IMR-90 (cell line): Measurements from ENCODE around the gene BRIP1. TPM values are rescaled to one million over a fixed set of nuclear protein-coding genes. Genes with fewer than 3 reads are reported as not detected.

Source experiments
- ATAC-seq: fragments of 200-7000 bp; cut with Tn5 transposase; 2 replicates; pipeline ENCODE4 v1.9.1; 2020; ENCODE audit warnings: low read depth, mild to moderate bottlenecking, moderate library complexity
- BruUV-seq: library from RNA; stranded (reverse); fragments of 400-500 nt; replicated peaks from 2 replicates; lab custom pipeline; 2021; lab: Mats Ljungman, UMichigan
- CTCF ChIA-PET: fragments of 300-600 bp; formaldehyde crosslinking; extraction: SDS; loops from one replicate; lab custom pipeline; 2021; ENCODE audit warnings: antibody characterized with exemption; lab: Yijun Ruan, JAX
- POLR2A ChIA-PET: fragments of 300-600 bp; sonication (Branson Sonifier 250); formaldehyde crosslinking; loops from one replicate; lab custom pipeline; 2022; ENCODE audit warnings: antibody characterized with exemption; ENCODE audit not compliant: unreplicated experiment; lab: Charles Lee
- DNase-seq: peaks from one replicate; pipeline ENCODE4 v3.0.0; 2013
- H2AFZ ChIP-seq: replicated peaks from 2 replicates; pipeline ENCODE3; 2013; ENCODE audit warnings: low read length, mild to moderate bottlenecking; ENCODE audit not compliant: poor library complexity
- H2AK5ac ChIP-seq: 2 replicates; pipeline ENCODE4 v1.6.1; 2013; ENCODE audit warnings: low read depth, low read length, inconsistent platforms
- H2AK9ac ChIP-seq: replicated peaks from 2 replicates; pipeline ENCODE3; 2013; ENCODE audit warnings: mild to moderate bottlenecking, low read depth, low read length, moderate library complexity; ENCODE audit not compliant: poor library complexity
- H2BK120ac ChIP-seq: 2 replicates; pipeline ENCODE4 v1.6.1; 2013; ENCODE audit warnings: low read depth, low read length, inconsistent platforms
- H2BK15ac ChIP-seq: 3 replicates; pipeline ENCODE4 v1.6.1; 2013; ENCODE audit warnings: low read depth, low read length, inconsistent platforms
- H2BK20ac ChIP-seq: 2 replicates; pipeline ENCODE4 v1.6.1; 2013; ENCODE audit warnings: low read depth, mild to moderate bottlenecking, inconsistent platforms, low read length, moderate library complexity
- H2BK5ac ChIP-seq: 2 replicates; pipeline ENCODE4 v1.6.1; 2013; ENCODE audit warnings: mild to moderate bottlenecking, low read depth, low read length, inconsistent platforms; ENCODE audit not compliant: poor library complexity, severe bottlenecking
- H3K14ac ChIP-seq: replicated peaks from 2 replicates; pipeline ENCODE4 v1.6.1; 2013; ENCODE audit warnings: low read depth, low read length, inconsistent platforms
- H3K18ac ChIP-seq: 2 replicates; pipeline ENCODE4 v1.6.1; 2013; ENCODE audit warnings: low read depth, low read length, control low read depth
- H3K23ac ChIP-seq: 2 replicates; pipeline ENCODE4 v1.6.1; 2013; ENCODE audit warnings: low read depth, low read length, inconsistent platforms
- H3K27ac ChIP-seq: 2 replicates; pipeline ENCODE4 v1.5.1; 2013; ENCODE audit warnings: mild to moderate bottlenecking, control low read depth, low read length; ENCODE audit not compliant: insufficient read depth
- H3K27me3 ChIP-seq: 2 replicates; pipeline ENCODE4 v1.6.1; 2013; ENCODE audit warnings: low read length; ENCODE audit not compliant: control insufficient read depth, insufficient read depth
- H3K36me3 ChIP-seq: 2 replicates; pipeline ENCODE4 v1.6.1; 2013; ENCODE audit warnings: low read length, mixed read lengths; ENCODE audit not compliant: control insufficient read depth, insufficient read depth
- H3K4ac ChIP-seq: 2 replicates; pipeline ENCODE4 v1.6.1; 2013; ENCODE audit warnings: low read depth, low read length, inconsistent platforms
- H3K4me1 ChIP-seq: 2 replicates; pipeline ENCODE4 v1.6.1; 2013; ENCODE audit warnings: low read length, mixed read lengths; ENCODE audit not compliant: control insufficient read depth, insufficient read depth
- H3K4me2 ChIP-seq: 2 replicates; pipeline ENCODE4 v1.6.1; 2013; ENCODE audit warnings: low read depth, mild to moderate bottlenecking, control low read depth, low read length, moderate library complexity
- H3K4me3 ChIP-seq: 2 replicates; pipeline ENCODE4 v1.5.1; 2013; ENCODE audit warnings: low read depth, mild to moderate bottlenecking, control low read depth, low read length, moderate library complexity; ENCODE audit not compliant: insufficient read depth
- H3K56ac ChIP-seq: 2 replicates; pipeline ENCODE4 v1.6.1; 2013; ENCODE audit warnings: low read length, inconsistent platforms; ENCODE audit not compliant: insufficient read depth; ENCODE audit errors: extremely low read depth
- H3K79me1 ChIP-seq, 2 experiments: 2 replicates each; pipeline ENCODE4 v1.6.1; 2013; ENCODE audit warnings: low read length in 2 of 2, inconsistent platforms in 1 of 2, low read depth in 1 of 2
- H3K9ac ChIP-seq: 2 replicates; pipeline ENCODE4 v1.6.1; 2013; ENCODE audit warnings: low read depth, low read length, control low read depth
- H3K9me1 ChIP-seq: 2 replicates; pipeline ENCODE4 v1.6.1; 2013; ENCODE audit warnings: low read length, inconsistent platforms; ENCODE audit not compliant: insufficient read depth
- H3K9me3 ChIP-seq: 2 replicates; pipeline ENCODE4 v1.6.1; 2013; ENCODE audit warnings: low read length; ENCODE audit not compliant: control insufficient read depth, insufficient read depth
- H4K20me1 ChIP-seq: 2 replicates; pipeline ENCODE4 v1.6.1; 2013; ENCODE audit warnings: low read length, inconsistent platforms; ENCODE audit not compliant: insufficient read depth
- H4K5ac ChIP-seq: 2 replicates; pipeline ENCODE4 v1.6.1; 2013; ENCODE audit warnings: mild to moderate bottlenecking, low read depth, low read length, control low read depth
- H4K8ac ChIP-seq, 2 experiments: 2 replicates each; pipeline ENCODE4 v1.6.1; 2013; ENCODE audit warnings: low read depth in 2 of 2, low read length in 2 of 2, control low read depth in 1 of 2, inconsistent platforms in 1 of 2
- H4K91ac ChIP-seq: 2 replicates; pipeline ENCODE4 v1.6.1; 2013; ENCODE audit warnings: low read depth, low read length, inconsistent platforms; ENCODE audit not compliant: insufficient read depth
- CHD1 ChIP-seq: IDR thresholded peaks from 2 replicates; pipeline ENCODE4 v1.6.1; 2012; ENCODE audit warnings: low read depth, low read length, improper control_type of control experiment
- ELK1 ChIP-seq: fragments of 150-350 bp; IDR thresholded peaks from 2 replicates; pipeline ENCODE4 v1.6.1; 2016; ENCODE audit warnings: low read depth, mild to moderate bottlenecking, low read length, moderate library complexity, borderline replicate concordance
- MXI1 ChIP-seq: IDR thresholded peaks from 2 replicates; pipeline ENCODE4 v1.6.1; 2012; ENCODE audit warnings: low read depth, mild to moderate bottlenecking, low read length, moderate library complexity, borderline replicate concordance
- RFX5 ChIP-seq: IDR thresholded peaks from 2 replicates; pipeline ENCODE4 v1.8.0; 2012; ENCODE audit warnings: low read depth, mild to moderate bottlenecking, low read length, moderate library complexity
- WGBS, 2 experiments: methylation state at CpG; one replicate each; pipeline versions ENCODE4 v1.1.5 to v1.1.7; 2013; ENCODE audit warnings: missing lambda C conversion rate in 2 of 2; ENCODE audit not compliant: insufficient read length in 1 of 2; ENCODE audit errors: extremely low coverage in 2 of 2; 5-methylcytosine and 5-hydroxymethylcytosine counted together
- dilution Hi-C: fragments of 300-500 bp; cut with HindIII; formaldehyde crosslinking; loops from one replicate; pipeline ENCODE4 v1.14.3; 2018; ENCODE audit warnings: low sequenced_read_pairs; ENCODE audit not compliant: unreplicated experiment
- in situ Hi-C: fragments of 300-500 bp; cut with MboI; formaldehyde crosslinking; loops from 3 replicates; pipeline ENCODE4 v1.14.3; 2019; ENCODE audit warnings: low sequenced_read_pairs, inconsistent platforms, mixed read lengths
- intact Hi-C: fragments of 100-400 bp; cut with micrococcal nuclease; formaldehyde crosslinking; loops from 2 replicates; pipeline ENCODE4 v1.10.0; 2022
- polyA plus RNA-seq, 3 experiments: library from polyadenylated mRNA; depleted of rRNA; stranded (reverse); fragments of >200 nt; gene quantifications; 2 replicates each; pipeline ENCODE4 v1.2.3, GENCODE V29; 2012; ENCODE audit warnings: low replicate concordance in 1 of 3
- total RNA-seq: library from RNA; depleted of rRNA; stranded (reverse); fragments of >200 nt; gene quantifications from 2 replicates; pipeline ENCODE4 v1.2.3, GENCODE V29; 2012

The BRIP1 gene
- total and polyA plus RNA-seq, 2 of the 4 experiments (the other 2 are of a cell fraction): 6.1 to 19.7 TPM

GRCh38 chr17:61659437-61659836, 203.9 kb downstream of the BRIP1 start:
- no peak overlapping the region for H2BK120ac ChIP-seq
- H2BK15ac ChIP-seq: no peak overlapping the region
- no peak overlapping the region for H2AK5ac ChIP-seq
- no peaks in the 10 kb centered on the region for H3K27me3 ChIP-seq
- H4K20me1 ChIP-seq: no peaks in the 10 kb centered on the region
- intact Hi-C loops: loop anchor here (5.0 kb wide), 1 partner anchor 33 kb away; no protein-coding TSS in a partner anchor
- H3K9me3 ChIP-seq: no peaks in the 10 kb centered on the region
- no peaks in the 10 kb centered on the region for H3K9me1 ChIP-seq
- no peaks in the 10 kb centered on the region for H3K4me1 ChIP-seq
- no peak overlapping the region for H4K91ac ChIP-seq
- H3K36me3 ChIP-seq: no peaks in the 10 kb centered on the region
- H2BK20ac ChIP-seq: no peak overlapping the region
- no peak overlapping the region for H4K5ac ChIP-seq
- DNase-seq (no peak), ATAC-seq (no peak)
- H3K23ac ChIP-seq: no peak overlapping the region
- H3K18ac ChIP-seq: no peak overlapping the region
- ChIA-PET POLR2A (no interaction called here), CTCF (no interaction called here)
- H3K4me3 ChIP-seq: no peak overlapping the region
- no peak overlapping the region for H3K14ac ChIP-seq
- H3K9ac ChIP-seq: no peak overlapping the region
- no peak for TF ChIP-seq RFX5
- no peak for TF ChIP-seq MXI1
- TF ChIP-seq CHD1: no peak
- no peak for TF ChIP-seq ELK1
- no CpG with 5 or more reads among the region's 2 CpGs for WGBS, 2 experiments
- no peak overlapping the region for H3K4me2 ChIP-seq
- in situ Hi-C loops: no loop called here
- no peak overlapping the region for H3K4ac ChIP-seq
- H3K79me1 ChIP-seq: no peaks in the 10 kb centered on the region
- H2AFZ ChIP-seq: no peak overlapping the region
- H2AK9ac ChIP-seq: no peak overlapping the region
- H3K27ac ChIP-seq: no peak overlapping the region
- BruUV-seq: no TSS peak
- no peak overlapping the region for H3K56ac ChIP-seq
- dilution Hi-C loops: no loop called here
- no peak overlapping the region for H4K8ac ChIP-seq
- H2BK5ac ChIP-seq: no peak overlapping the region
